Ureter (tissue), 1 donor: ENCODE results near the gene GADD45B. TPM values are rescaled to one million over a fixed set of nuclear protein-coding genes. Genes with fewer than 3 reads are reported as not detected.
"Not testable (repeated sequence)": the region's sequence is repeated elsewhere in the genome, so short reads cannot be mapped to it uniquely, and the experiment has no call there.

Source experiments
- DNase-seq: peaks from one replicate; pipeline ENCODE4 v3.0.0-alpha.2; 2020; ENCODE audit warnings: low spot score
- total RNA-seq: library from RNA; stranded (reverse); gene quantifications from one replicate; pipeline ENCODE4 v1.2.4, GENCODE V29; 2023
- donor health status: DM: yes; HTN: yes; CAD: no.

The GADD45B gene
- total RNA-seq, 1 donor from 2014 or later: 55.3 TPM

GRCh38 chr19:2488405-2488941, 12.5 kb downstream of the GADD45B start:
- DNase-seq: no peak

GRCh38 chr19:2488942-2489731, 13.2 kb downstream of the GADD45B start:
- DNase-seq: no peak

- DNase-seq: no peak
Measured at GRCh38 chr19:2490659-2491058, 14.7 kb downstream of the GADD45B start.

DNA sequence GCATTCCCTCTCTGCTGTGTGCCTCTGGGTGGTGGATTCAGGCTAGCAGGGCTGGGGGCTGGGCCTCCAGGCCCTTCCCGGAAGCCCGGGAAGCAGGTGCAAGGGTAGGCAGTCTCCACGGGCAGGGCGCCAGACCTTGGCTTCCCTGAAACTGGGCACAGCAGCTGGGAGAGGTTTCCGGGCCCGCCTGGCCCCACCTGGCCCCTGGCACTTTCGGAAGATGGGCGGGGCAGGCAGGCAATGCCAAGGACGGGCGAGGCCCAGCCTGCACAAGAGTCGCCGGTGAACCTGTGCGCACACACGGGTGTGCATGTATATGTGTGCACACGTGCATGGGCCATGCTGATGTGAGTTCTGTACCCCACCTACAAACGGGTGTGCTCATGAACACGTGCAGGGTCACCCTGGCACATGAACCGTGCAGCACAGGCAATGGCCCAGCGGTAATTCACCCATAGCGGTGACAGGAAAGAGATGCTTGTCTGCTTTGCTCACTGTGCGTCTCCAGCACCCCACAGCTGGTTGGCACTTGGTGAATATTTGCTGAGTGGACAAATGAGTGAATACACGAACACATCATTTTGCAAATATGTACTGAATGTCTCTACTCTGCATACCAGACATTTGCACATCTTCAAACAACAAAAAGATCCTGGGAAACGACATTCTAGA, 15.3 kb downstream of the GADD45B start:
- peak; percentile 88 for DNase-seq

GRCh38 chr19:2492870-2493269, 16.9 kb downstream of the GADD45B start:
- no peak for DNase-seq

- not testable (repeated sequence) for DNase-seq
Measured at GRCh38 chr19:2493448-2493847, 17.5 kb downstream of the GADD45B start.

- DNase-seq: no peak
Measured at GRCh38 chr19:2494084-2494446, 18.1 kb downstream of the GADD45B start.

GRCh38 chr19:2494447-2495129, 18.7 kb downstream of the GADD45B start:
- peak; percentile 79 for DNase-seq

- peak; percentile 89 for DNase-seq
Measured at GRCh38 chr19:2495130-2495641, 19.3 kb downstream of the GADD45B start.

DNA sequence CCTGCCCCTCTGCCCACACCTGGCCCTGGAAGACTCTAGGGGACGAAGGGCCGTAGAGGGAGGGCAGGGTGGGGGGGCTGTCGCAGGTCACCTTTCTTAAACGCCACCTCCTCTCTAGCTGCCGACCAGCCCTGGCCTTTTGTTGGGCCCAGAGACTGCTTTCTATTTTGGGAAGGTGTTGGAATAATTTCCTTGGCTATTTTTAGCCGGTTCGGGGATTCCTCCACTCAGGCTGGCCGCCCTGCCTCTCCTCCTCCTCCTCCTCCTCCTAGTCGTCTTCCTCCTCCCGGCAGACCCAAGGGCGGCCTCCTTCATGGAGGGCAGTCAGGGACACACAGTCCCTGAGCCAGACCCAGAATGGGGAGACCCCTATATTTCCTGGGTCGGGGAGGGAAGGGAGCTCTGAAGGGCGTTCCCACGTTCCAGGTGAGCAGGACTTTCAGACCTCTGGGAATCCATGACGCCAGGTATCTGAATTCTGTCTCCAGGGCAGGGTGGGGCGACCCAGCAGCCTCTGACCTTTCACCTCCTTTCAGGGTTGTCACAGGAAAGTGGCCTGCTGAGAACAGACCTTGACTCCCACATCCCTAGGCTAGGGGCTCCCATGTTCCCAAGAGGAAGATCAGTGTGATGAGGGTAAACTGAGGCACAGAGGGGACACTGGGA, 19.9 kb downstream of the GADD45B start:
- DNase-seq: no peak

DNA sequence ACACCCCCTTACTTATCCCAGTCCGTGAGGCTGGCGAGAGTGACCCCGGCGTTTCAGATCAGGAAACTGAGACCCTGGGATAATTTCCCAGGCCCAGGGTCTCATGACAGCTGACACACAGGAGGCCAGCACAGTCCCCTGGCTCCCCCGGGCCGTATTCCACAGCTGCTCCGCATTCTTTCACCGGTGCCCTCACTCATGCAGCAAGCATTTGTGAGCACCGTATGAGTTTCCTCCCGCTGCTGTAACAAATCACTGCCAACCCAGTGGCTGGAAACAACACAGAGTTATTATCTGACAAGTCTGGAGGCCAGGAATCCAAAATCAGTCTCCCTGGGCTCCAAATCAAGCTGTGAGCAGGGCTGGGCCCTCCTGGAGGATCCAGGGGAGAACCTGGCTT, 21.3 kb downstream of the GADD45B start:
- DNase-seq: no peak

DNA sequence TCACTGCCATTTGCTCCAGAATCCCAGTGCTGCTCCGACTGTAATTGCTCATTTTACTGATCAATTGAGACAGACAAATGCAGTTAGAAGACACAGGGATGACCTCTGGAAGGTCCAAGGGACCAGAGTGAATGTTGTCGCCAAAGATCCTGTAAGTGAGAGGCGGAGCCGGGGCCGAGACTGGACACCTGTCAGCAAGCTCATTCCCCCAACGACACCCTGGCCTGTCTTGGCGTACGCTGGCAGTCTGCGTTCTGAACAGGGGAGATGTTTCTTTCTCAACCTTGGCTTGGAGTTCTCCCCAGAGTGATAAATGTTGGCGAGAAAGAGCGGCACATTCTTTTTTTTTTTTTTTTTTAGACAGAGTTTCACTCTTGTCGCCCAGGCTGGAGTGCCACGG, 24.2 kb downstream of the GADD45B start:
- DNase-seq: no peak

- no peak for DNase-seq
Measured at GRCh38 chr19:2500841-2501261, 24.9 kb downstream of the GADD45B start.

- no peak for DNase-seq
Measured at GRCh38 chr19:2503521-2504109, 27.7 kb downstream of the GADD45B start.

GRCh38 chr19:2506656-2507055, 30.7 kb downstream of the GADD45B start:
- not testable (repeated sequence) for DNase-seq

DNA sequence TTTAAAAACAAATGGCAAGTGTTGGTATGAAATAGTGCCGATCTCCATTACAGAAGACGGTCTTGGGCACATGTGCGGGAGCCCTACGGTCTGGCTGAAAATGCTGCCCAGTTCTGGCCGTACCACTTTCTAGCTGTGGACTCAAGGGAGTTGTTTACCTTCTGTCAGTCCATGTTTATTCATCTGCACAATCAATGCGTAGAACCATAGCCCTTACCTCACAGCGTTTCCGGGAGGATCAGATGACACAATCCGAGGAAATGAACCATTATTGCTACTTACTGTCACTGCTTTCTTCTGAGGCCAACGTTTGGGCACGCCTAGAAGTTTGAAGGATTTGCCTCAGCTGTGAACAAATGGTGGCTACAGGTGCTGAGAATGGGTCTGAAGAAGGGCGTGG, 31.2 kb downstream of the GADD45B start:
- DNase-seq: no peak

GRCh38 chr19:2509096-2509495, 33.2 kb downstream of the GADD45B start:
- DNase-seq: no peak

GRCh38 chr19:2511570-2511969, 35.6 kb downstream of the GADD45B start:
- DNase-seq: no peak

- no peak for DNase-seq
Measured at GRCh38 chr19:2511991-2512390, 36.1 kb downstream of the GADD45B start.

GRCh38 chr19:2512523-2513431, 36.9 kb downstream of the GADD45B start:
- no peak for DNase-seq
